ENCODE measurements around the gene STBD1.

STBD1 gene

GRCh38 chr4:76302826-76303438 lies 3.6 kb upstream of the STBD1 start:
- H3K27me3 Mint-ChIP-seq (ENCODE audit: low read depth): peaks cover 12% of the 10 kb centered on the region

GRCh38 chr4:76305033-76305687 lies 1.4 kb upstream of the STBD1 start:
- Mint-ChIP-seq H3K27me3 (ENCODE audit: low read depth) (peaks cover 12% of the 10 kb centered on the region), H3K4me1 (peaks cover 43% of the 10 kb centered on the region), H3K9me3 (peaks cover 3% of the 10 kb centered on the region), H3K36me3 (ENCODE audit: low read depth) (peaks cover 9% of the 10 kb centered on the region), H3K27ac (peak overlapping the region in 1 of 3 experiments; percentile 48), H3K4me3 (peak overlapping the region; percentile 89 to 91 (median 89))
- no peak for TF ChIP-seq CTCF (IDR thresholded peaks at IDR 0.05; ENCODE audit: unreplicated experiment in 3 of 3)

More at GRCh38 chr4:76302826-76303438, 3.6 kb upstream of the STBD1 start:
- Mint-ChIP-seq H3K4me3 (no peak overlapping the region), H3K27ac (no peak overlapping the region), H3K4me1 (peaks cover 37% of the 10 kb centered on the region), H3K36me3 (ENCODE audit: low read depth) (peaks cover 8% of the 10 kb centered on the region), H3K9me3 (peaks cover 10% of the 10 kb centered on the region)
- TF ChIP-seq CTCF (IDR thresholded peaks at IDR 0.05; ENCODE audit: unreplicated experiment in 3 of 3): no peak

GRCh38 chr4:76306882-76307659 lies 538 bp downstream of the STBD1 start:
- H3K27ac Mint-ChIP-seq: peak overlapping the region in 1 of 3 experiments; percentile 36
- peaks cover 7% of the 10 kb centered on the region for H3K36me3 Mint-ChIP-seq (ENCODE audit: low read depth)
- TF ChIP-seq CTCF (IDR thresholded peaks at IDR 0.05; ENCODE audit: unreplicated experiment in 3 of 3): peak; percentile 16 to 43 (median 16)
- peaks cover 33% of the 10 kb centered on the region for H3K4me1 Mint-ChIP-seq
- peaks cover 12% of the 10 kb centered on the region for H3K27me3 Mint-ChIP-seq (ENCODE audit: low read depth)
- H3K4me3 Mint-ChIP-seq: peak overlapping the region; percentile 89 to 91 (median 89)
- H3K9me3 Mint-ChIP-seq: no peaks in the 10 kb centered on the region

- Mint-ChIP-seq H3K4me3 (peak overlapping the region; percentile 89 to 91 (median 89)), H3K36me3 (ENCODE audit: low read depth) (peaks cover 7% of the 10 kb centered on the region), H3K9me3 (no peaks in the 10 kb centered on the region), H3K27me3 (ENCODE audit: low read depth) (peaks cover 12% of the 10 kb centered on the region), H3K27ac (peak overlapping the region in 1 of 3 experiments; percentile 36), H3K4me1 (peaks cover 27% of the 10 kb centered on the region)
- TF ChIP-seq CTCF (IDR thresholded peaks at IDR 0.05; ENCODE audit: unreplicated experiment in 3 of 3): no peak
Measured at GRCh38 chr4:76307660-76308014, 1.1 kb downstream of the STBD1 start.

- peaks cover 23% of the 10 kb centered on the region for H3K4me1 Mint-ChIP-seq
- H3K36me3 Mint-ChIP-seq (ENCODE audit: low read depth): peaks cover 7% of the 10 kb centered on the region
- H3K27ac Mint-ChIP-seq: no peak overlapping the region
- H3K27me3 Mint-ChIP-seq (ENCODE audit: low read depth): peaks cover 12% of the 10 kb centered on the region
- TF ChIP-seq CTCF (IDR thresholded peaks at IDR 0.05; ENCODE audit: unreplicated experiment in 3 of 3): no peak
- no peaks in the 10 kb centered on the region for H3K9me3 Mint-ChIP-seq
- peak overlapping the region; percentile 75 to 79 (median 79) for H3K4me3 Mint-ChIP-seq
Measured at GRCh38 chr4:76308548-76308947, 2.0 kb downstream of the STBD1 start.

Data from nephron (organoid).